GM10266 (cell line): ENCODE measurements around the gene HTT.

Experiments used
- DNase-seq: peaks from one replicate; pipeline ENCODE4 v3.0.0; 2012; ENCODE audit errors: extremely low spot score
- CTCF ChIP-seq: IDR thresholded peaks from 2 replicates; pipeline ENCODE4 v1.5.1; 2012; ENCODE audit warnings: mild to moderate bottlenecking, low read depth; ENCODE audit not compliant: control insufficient read depth, insufficient read depth; ENCODE audit errors: missing control alignments

HTT gene

GRCh38 chr4:3123181-3123671 is 48.7 kb downstream of the HTT start:
- no peak for DNase-seq
- no peak for TF ChIP-seq CTCF

GRCh38 chr4:3124070-3124767 is 49.7 kb downstream of the HTT start:
- no peak for DNase-seq
- TF ChIP-seq CTCF = no peak

GRCh38 chr4:3127112-3127511 is 52.6 kb downstream of the HTT start:
- TF ChIP-seq CTCF = no peak
- no peak for DNase-seq

GRCh38 chr4:3128058-3128457 is 53.6 kb downstream of the HTT start:
- no peak for TF ChIP-seq CTCF
- no peak for DNase-seq

GRCh38 chr4:3128976-3129375 is 54.5 kb downstream of the HTT start:
- DNase-seq = no peak
- TF ChIP-seq CTCF = no peak

- TF ChIP-seq CTCF = no peak
- no peak for DNase-seq
These were observed 55.7 kb downstream of the HTT start for GRCh38 chr4:3130201-3130600.

- no peak for DNase-seq
- no peak for TF ChIP-seq CTCF
These were observed 56.3 kb downstream of the HTT start for GRCh38 chr4:3130826-3131225.
